ENCODE measurements around the gene VCX3B. TPM values are rescaled to one million over a fixed set of nuclear protein-coding genes. Genes with fewer than 3 reads are reported as not detected.
"Not testable (repeated sequence)": the region's sequence is repeated elsewhere in the genome, so short reads cannot be mapped to it uniquely, and the experiment has no call there.

The VCX3B gene
- total RNA-seq, result not detected
- polyA plus RNA-seq, result not detected
- total RNA-seq, result 0 to 0.09 (median 0) reads per million in 6 experiments

- H3K27ac Mint-ChIP-seq, H3K36me3 Mint-ChIP-seq, H3K4me3 Mint-ChIP-seq, POLR2A ChIA-PET, H3K9me3 Mint-ChIP-seq, H3K27me3 Mint-ChIP-seq, ATAC-seq, DNase-seq, H3K4me1 Mint-ChIP-seq: not testable (repeated sequence)
Observed at GRCh38 chrX:8464530-8464929, at the start of gene VCX3B. TSS of gene VCX3B (plus strand) at chrX:8464830. CDS start at chrX:8465451, 621 bp downstream.

GRCh38 chrX:8418301-8418700, 46.3 kb upstream of the VCX3B start:
- H3K4me1 Mint-ChIP-seq, result no peaks in the 10 kb centered on the region
- ATAC-seq (no peak), DNase-seq (no peak)
- no peak overlapping the region for H3K27ac Mint-ChIP-seq
- no peak overlapping the region for H3K4me3 Mint-ChIP-seq
- H3K9me3 Mint-ChIP-seq, result peaks cover 0 to 87% (median 10%) of the 10 kb centered on the region in 9 donors
- POLR2A ChIA-PET, result no interaction called here
- H3K27me3 Mint-ChIP-seq, result no peaks in the 10 kb centered on the region
- H3K36me3 Mint-ChIP-seq, result peaks cover 0 to 10% (median 1%) of the 10 kb centered on the region in 3 donors

- peaks cover 0 to 52% (median 8%) of the 10 kb centered on the region in 9 donors for H3K9me3 Mint-ChIP-seq
- no peaks in the 10 kb centered on the region for H3K27me3 Mint-ChIP-seq
- DNase-seq (no peak), ATAC-seq (no peak)
- H3K4me1 Mint-ChIP-seq, result no peaks in the 10 kb centered on the region
- H3K36me3 Mint-ChIP-seq, result peaks cover 0 to 16% (median 0%) of the 10 kb centered on the region in 3 donors
- H3K27ac Mint-ChIP-seq, result no peak overlapping the region
- no peak overlapping the region for H3K4me3 Mint-ChIP-seq
- POLR2A ChIA-PET, result no interaction called here
Observed at GRCh38 chrX:8424912-8425311, 39.7 kb upstream of the VCX3B start.

GRCh38 chrX:8429692-8430249, 34.9 kb upstream of the VCX3B start:
- POLR2A ChIA-PET, result no interaction called here
- ATAC-seq, result no peak
- no peak for DNase-seq
- peaks cover 0 to 22% (median 5%) of the 10 kb centered on the region in 9 donors for H3K9me3 Mint-ChIP-seq
- peaks cover 0 to 9% (median 0%) of the 10 kb centered on the region in 3 donors for H3K36me3 Mint-ChIP-seq
- no peak overlapping the region for H3K27ac Mint-ChIP-seq
- H3K4me1 Mint-ChIP-seq, result no peaks in the 10 kb centered on the region
- no peak overlapping the region for H3K4me3 Mint-ChIP-seq
- no peaks in the 10 kb centered on the region for H3K27me3 Mint-ChIP-seq

GRCh38 chrX:8430444-8430843, 34.2 kb upstream of the VCX3B start:
- Mint-ChIP-seq H3K4me3 (no peak overlapping the region), H3K27ac (no peak overlapping the region), H3K9me3 (peaks cover 0 to 19% (median 5%) of the 10 kb centered on the region in 9 donors), H3K36me3 (peaks cover 0 to 6% (median 0%) of the 10 kb centered on the region in 3 donors), H3K4me1 (no peaks in the 10 kb centered on the region), H3K27me3 (no peaks in the 10 kb centered on the region)
- no peak for DNase-seq
- POLR2A ChIA-PET, result no interaction called here
- ATAC-seq, result no peak

GRCh38 chrX:8432396-8432795, 32.2 kb upstream of the VCX3B start:
- Mint-ChIP-seq H3K4me3 (no peak overlapping the region), H3K27me3 (no peaks in the 10 kb centered on the region), H3K9me3 (peaks cover 0 to 18% (median 8%) of the 10 kb centered on the region in 9 donors), H3K27ac (no peak overlapping the region), H3K36me3 (no peaks in the 10 kb centered on the region), H3K4me1 (no peaks in the 10 kb centered on the region)
- DNase-seq (no peak), ATAC-seq (no peak)
- POLR2A ChIA-PET, result no interaction called here

- DNase-seq (no peak), ATAC-seq (no peak)
- no peak overlapping the region for H3K27ac Mint-ChIP-seq
- H3K4me3 Mint-ChIP-seq, result no peak overlapping the region
- no peaks in the 10 kb centered on the region for H3K27me3 Mint-ChIP-seq
- peaks cover 0 to 3% (median 0%) of the 10 kb centered on the region in 3 donors for H3K36me3 Mint-ChIP-seq
- H3K4me1 Mint-ChIP-seq, result no peaks in the 10 kb centered on the region
- peaks cover 0 to 13% (median 7%) of the 10 kb centered on the region in 9 donors for H3K9me3 Mint-ChIP-seq
- POLR2A ChIA-PET, result no interaction called here
Observed at GRCh38 chrX:8433109-8434062, 31.2 kb upstream of the VCX3B start.

- H3K36me3 Mint-ChIP-seq, result peaks cover 0 to 4% (median 0%) of the 10 kb centered on the region in 3 donors
- no peak overlapping the region for H3K27ac Mint-ChIP-seq
- H3K9me3 Mint-ChIP-seq, result peaks cover 0 to 35% (median 2%) of the 10 kb centered on the region in 9 donors
- no peak for DNase-seq
- no peaks in the 10 kb centered on the region for H3K27me3 Mint-ChIP-seq
- ATAC-seq, result no peak
- POLR2A ChIA-PET, result no interaction called here
- no peaks in the 10 kb centered on the region for H3K4me1 Mint-ChIP-seq
- H3K4me3 Mint-ChIP-seq, result no peak overlapping the region
Observed at GRCh38 chrX:8447368-8447767, 17.3 kb upstream of the VCX3B start.

- ATAC-seq, result not testable (repeated sequence)
Observed at GRCh38 chrX:8452343-8452742, 12.3 kb upstream of the VCX3B start.

GRCh38 chrX:8453611-8454010, 11.0 kb upstream of the VCX3B start:
- DNase-seq, result no peak
- POLR2A ChIA-PET, result no interaction called here
- Mint-ChIP-seq H3K27ac (no peak overlapping the region), H3K4me1 (no peaks in the 10 kb centered on the region), H3K36me3 (peaks cover 0 to 10% (median 0%) of the 10 kb centered on the region in 3 donors), H3K4me3 (no peak overlapping the region), H3K27me3 (no peaks in the 10 kb centered on the region), H3K9me3 (peaks cover 0 to 32% (median 4%) of the 10 kb centered on the region in 9 donors)
- ATAC-seq, result no peak

More at GRCh38 chrX:8452343-8452742, 12.3 kb upstream of the VCX3B start:
- H3K27ac Mint-ChIP-seq, DNase-seq, H3K27me3 Mint-ChIP-seq, H3K4me1 Mint-ChIP-seq, POLR2A ChIA-PET, H3K4me3 Mint-ChIP-seq, H3K36me3 Mint-ChIP-seq: not testable (repeated sequence)
- H3K9me3 Mint-ChIP-seq, result peaks cover 0 to 37% (median 2%) of the 10 kb centered on the region in 9 donors

GRCh38 chrX:8455557-8455956, 9.1 kb upstream of the VCX3B start:
- Mint-ChIP-seq H3K4me1 (no peaks in the 10 kb centered on the region), H3K27ac (no peak overlapping the region), H3K36me3 (peaks cover 0 to 15% (median 0%) of the 10 kb centered on the region in 3 donors), H3K27me3 (no peaks in the 10 kb centered on the region), H3K4me3 (no peak overlapping the region), H3K9me3 (peaks cover 0 to 34% (median 4%) of the 10 kb centered on the region in 9 donors)
- ATAC-seq (no peak), DNase-seq (no peak)
- POLR2A ChIA-PET, result no interaction called here

GRCh38 chrX:8462488-8462887, 2.1 kb upstream of the VCX3B start:
- POLR2A ChIA-PET, result no interaction called here
- H3K36me3 Mint-ChIP-seq, result peaks cover 0 to 10% (median 0%) of the 10 kb centered on the region in 3 donors
- DNase-seq (no peak), ATAC-seq (no peak)
- no peak overlapping the region for H3K27ac Mint-ChIP-seq
- H3K27me3 Mint-ChIP-seq, result no peaks in the 10 kb centered on the region
- H3K9me3 Mint-ChIP-seq, result peaks cover 0 to 13% (median 2%) of the 10 kb centered on the region in 9 donors
- no peaks in the 10 kb centered on the region for H3K4me1 Mint-ChIP-seq
- H3K4me3 Mint-ChIP-seq, result no peak overlapping the region

- Mint-ChIP-seq H3K4me1 (no peaks in the 10 kb centered on the region), H3K27me3 (peaks cover 0 to 9% (median 0%) of the 10 kb centered on the region in 5 donors), H3K4me3 (no peak overlapping the region), H3K36me3 (no peaks in the 10 kb centered on the region), H3K27ac (no peak overlapping the region), H3K9me3 (peaks cover 0 to 14% (median 2%) of the 10 kb centered on the region in 9 donors)
- POLR2A ChIA-PET, result no interaction called here
- ATAC-seq (no peak), DNase-seq (no peak)
Observed at GRCh38 chrX:8484360-8484949, 19.8 kb downstream of the VCX3B start.
